GM10248 (cell line): Measurements from ENCODE around the gene CCR1.
"Not testable (repeated sequence)": the region's sequence is repeated elsewhere in the genome, so short reads cannot be mapped to it uniquely, and the experiment has no call there.

Experiments
- CTCF ChIA-PET: fragments of 300-600 bp; sonication (Branson Sonifier 250); formaldehyde crosslinking; extraction: SDS; loops from one replicate; lab custom pipeline; 2021; ENCODE audit warnings: antibody characterized with exemption; lab: Yijun Ruan, JAX
- POLR2A ChIA-PET: fragments of 350-650 bp; sonication (Branson Sonifier 250); formaldehyde crosslinking; extraction: SDS; loops from one replicate; lab custom pipeline; 2020; ENCODE audit warnings: antibody characterized with exemption; lab: Yijun Ruan, JAX
- DNase-seq: peaks from one replicate; pipeline ENCODE4 v3.0.0; 2012; ENCODE audit errors: extremely low spot score
- TF ChIP-seq, protein P1 (sequence below): IDR thresholded peaks from 2 replicates; pipeline ENCODE4 v1.5.1; 2012; ENCODE audit warnings: mild to moderate bottlenecking, low read depth; ENCODE audit errors: extremely low read depth, missing control alignments, control extremely low read depth

Gene CCR1

DNA sequence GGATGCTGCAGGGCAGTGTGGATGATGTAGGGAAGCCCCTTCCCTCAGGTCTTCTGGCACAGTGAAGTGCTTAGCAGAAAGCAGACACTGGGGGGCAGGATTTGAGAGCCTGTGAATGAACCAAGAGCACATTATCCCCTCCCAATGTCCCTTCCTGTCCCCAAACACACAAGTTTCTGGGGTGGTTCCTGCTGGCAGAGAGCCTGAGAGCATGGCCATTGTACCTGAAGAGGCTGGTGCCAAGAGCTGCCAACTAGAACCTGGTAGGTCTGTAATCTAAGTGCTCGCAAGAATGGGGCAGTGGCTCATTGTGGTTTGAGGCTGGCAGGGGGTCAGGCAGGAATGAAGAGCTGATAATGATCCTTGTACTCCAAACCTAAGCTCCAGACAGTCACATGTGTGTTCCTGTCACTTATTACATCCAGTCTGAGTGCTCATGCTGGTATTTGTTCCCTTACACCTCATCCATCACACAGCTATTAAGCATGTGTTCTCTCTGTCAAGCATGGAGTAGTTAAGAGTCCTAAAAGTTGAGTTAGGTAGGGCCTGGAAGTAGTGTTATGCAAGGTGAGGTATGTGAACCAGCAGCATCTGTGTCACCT is 6.7 kb upstream of the CCR1 start:
- no peak for DNase-seq
- ChIA-PET CTCF (interaction anchor here (0.8 to 4.8 kb wide), 10 partner anchors 9 to 229 kb away, joined by 3 to 50 read pairs (median 4); partner anchors contain the start of gene CCR5), POLR2A (no interaction called here)
- TF ChIP-seq, protein P1, sequence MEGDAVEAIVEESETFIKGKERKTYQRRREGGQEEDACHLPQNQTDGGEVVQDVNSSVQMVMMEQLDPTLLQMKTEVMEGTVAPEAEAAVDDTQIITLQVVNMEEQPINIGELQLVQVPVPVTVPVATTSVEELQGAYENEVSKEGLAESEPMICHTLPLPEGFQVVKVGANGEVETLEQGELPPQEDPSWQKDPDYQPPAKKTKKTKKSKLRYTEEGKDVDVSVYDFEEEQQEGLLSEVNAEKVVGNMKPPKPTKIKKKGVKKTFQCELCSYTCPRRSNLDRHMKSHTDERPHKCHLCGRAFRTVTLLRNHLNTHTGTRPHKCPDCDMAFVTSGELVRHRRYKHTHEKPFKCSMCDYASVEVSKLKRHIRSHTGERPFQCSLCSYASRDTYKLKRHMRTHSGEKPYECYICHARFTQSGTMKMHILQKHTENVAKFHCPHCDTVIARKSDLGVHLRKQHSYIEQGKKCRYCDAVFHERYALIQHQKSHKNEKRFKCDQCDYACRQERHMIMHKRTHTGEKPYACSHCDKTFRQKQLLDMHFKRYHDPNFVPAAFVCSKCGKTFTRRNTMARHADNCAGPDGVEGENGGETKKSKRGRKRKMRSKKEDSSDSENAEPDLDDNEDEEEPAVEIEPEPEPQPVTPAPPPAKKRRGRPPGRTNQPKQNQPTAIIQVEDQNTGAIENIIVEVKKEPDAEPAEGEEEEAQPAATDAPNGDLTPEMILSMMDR = peak; percentile 31

GRCh38 chr3:46213201-46213600 is 5.1 kb upstream of the CCR1 start:
- CTCF ChIA-PET = interaction anchor here (1.2 to 4.8 kb wide), 6 partner anchors 8 to 230 kb away, joined by 3 to 50 read pairs (median 6); partner anchors contain the start of gene CCR5
- no peak for DNase-seq
- TF ChIP-seq, protein P1 = no peak
- POLR2A ChIA-PET = no interaction called here

- TF ChIP-seq, protein P1 = no peak
- ChIA-PET POLR2A (no interaction called here), CTCF (no interaction called here)
- DNase-seq = no peak
These were observed 4.0 kb upstream of the CCR1 start for GRCh38 chr3:46212101-46212500.

DNA sequence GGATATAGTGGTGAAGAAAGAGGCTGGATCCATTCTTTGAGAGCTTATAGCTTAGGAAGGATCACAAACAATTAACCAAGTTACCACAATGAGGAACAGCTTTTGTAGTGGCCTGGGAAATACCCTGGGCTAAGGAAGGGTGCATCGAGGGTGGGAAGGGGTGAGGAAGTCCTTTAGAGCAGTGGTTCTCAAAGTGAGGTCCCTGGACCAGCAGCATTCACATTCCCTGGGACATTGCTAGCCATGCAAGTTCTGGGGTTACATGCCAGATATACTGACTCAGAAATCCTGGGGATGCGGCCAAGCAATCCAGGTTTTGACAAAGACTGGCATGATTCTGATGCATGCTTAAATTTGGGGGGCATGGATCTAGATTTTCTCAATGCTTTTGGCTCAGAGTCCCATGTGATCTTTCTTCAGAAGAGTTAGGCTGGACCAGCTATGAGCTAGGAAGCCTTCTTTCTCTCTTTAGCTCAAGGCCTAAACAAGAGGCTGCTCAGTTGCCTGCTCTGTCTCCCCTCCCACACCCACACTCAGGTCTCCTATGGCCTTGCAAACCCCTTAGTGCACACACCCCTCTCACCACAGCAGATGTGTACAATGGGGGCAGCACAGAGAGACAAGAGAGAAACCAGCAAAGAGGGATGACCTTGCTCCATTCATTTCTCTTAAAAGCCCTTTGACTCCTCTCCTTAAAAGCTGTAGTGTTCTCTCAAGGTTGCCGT is 1.8 kb upstream of the CCR1 start:
- TF ChIP-seq, protein P1 = no peak
- ChIA-PET POLR2A (no interaction called here), CTCF (interaction anchor here (0.7 to 2.0 kb wide), 6 partner anchors 8 to 169 kb away, joined by 3 to 5 read pairs (median 3); no protein-coding TSS in a partner anchor)
- DNase-seq = no peak

DNA sequence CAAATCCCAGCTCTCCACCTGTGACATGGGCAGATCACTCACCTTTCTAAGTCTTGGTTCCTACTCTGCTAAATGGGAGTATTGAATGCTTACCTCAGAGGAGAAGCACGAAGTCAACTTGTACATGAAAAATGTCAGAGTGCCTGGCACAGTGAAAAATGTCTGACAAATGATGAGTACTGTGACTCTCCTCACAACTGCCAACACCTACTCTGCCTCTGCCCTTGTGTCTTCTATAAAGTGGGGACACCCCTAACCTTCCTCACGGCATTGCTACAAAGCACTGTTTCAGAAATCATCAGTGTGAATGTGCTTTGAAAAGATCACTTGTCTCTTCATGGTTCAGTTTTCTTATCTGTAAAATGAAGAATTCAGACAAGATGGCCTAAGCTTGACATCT is 940 bp upstream of the CCR1 start:
- CTCF ChIA-PET = interaction anchor here (1.0 to 3.8 kb wide), 19 partner anchors 10 to 199 kb away, joined by 3 to 12 read pairs (median 4); partner anchors contain the start of gene CCR5
- TF ChIP-seq, protein P1 = no peak
- DNase-seq = no peak
- POLR2A ChIA-PET = no interaction called here

DNA sequence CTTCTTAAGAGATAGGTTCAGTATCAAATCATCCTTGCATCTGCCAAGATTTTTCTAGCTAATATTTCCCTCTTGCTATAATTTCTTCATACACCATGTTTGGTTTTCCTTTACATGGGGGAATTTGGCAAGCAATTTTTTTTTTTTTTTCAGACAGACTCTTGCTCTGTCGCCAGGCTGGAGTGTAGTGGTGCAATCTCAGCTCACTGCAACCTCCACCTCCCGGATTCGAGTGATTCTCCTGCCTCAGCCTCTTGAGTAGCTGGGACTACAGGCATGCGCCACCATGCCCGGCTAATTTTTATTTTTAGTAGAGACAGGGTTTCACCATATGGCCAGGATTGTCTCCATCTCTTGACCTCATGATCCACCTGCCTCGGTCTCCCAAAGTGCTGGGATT is 599 bp downstream of the CCR1 start:
- CTCF ChIA-PET = interaction anchor here (1.0 to 3.8 kb wide), 24 partner anchors 9 to 201 kb away, joined by 3 to 12 read pairs (median 5); partner anchors contain the start of gene CCR5
- POLR2A ChIA-PET, DNase-seq: not testable (repeated sequence)

GRCh38 chr3:46206282-46207015 is 1.7 kb downstream of the CCR1 start:
- CTCF ChIA-PET = interaction anchor here (1.5 to 3.8 kb wide), 10 partner anchors 8 to 164 kb away, joined by 4 to 12 read pairs (median 8); partner anchors contain the start of gene CCR5

More at GRCh38 chr3:46206282-46207015, 1.7 kb downstream of the CCR1 start:
- TF ChIP-seq, protein P1 = no peak
- DNase-seq = no peak
- POLR2A ChIA-PET = no interaction called here
